Measurements from ENCODE around the gene SEC11C. TPM values are rescaled to one million over a fixed set of nuclear protein-coding genes. Genes with fewer than 3 reads are reported as not detected.

SEC11C gene
- polyA plus RNA-seq, 6 donors from 2014 or later = 112 to 205 (median 137) TPM

DNA sequence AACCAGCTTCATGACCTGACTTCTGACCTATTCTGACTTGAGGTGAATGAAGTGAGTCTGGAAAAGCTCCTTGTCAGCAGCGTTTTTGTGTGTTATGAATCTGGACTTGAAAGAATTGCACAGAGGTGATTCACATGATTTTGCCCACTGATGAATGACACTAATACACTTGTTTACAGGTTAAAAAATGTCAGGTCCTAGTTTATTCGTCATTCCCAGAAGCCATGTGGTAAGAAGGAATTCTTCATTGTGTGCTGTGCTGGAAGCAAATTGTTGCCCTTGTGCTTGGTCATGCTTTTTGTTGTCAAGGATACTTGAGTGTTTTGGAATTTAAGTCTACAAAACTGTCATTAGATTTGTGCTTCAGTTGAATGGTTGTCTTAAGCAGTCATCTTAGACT, 15.5 kb downstream of the SEC11C start:
- no peaks in the 10 kb centered on the region for H3K4me1 Mint-ChIP-seq
- DNase-seq (no peak), ATAC-seq (ENCODE audit: low read depth in 2 of 2) (no peak)
- H3K27me3 Mint-ChIP-seq = no peaks in the 10 kb centered on the region
- H3K36me3 Mint-ChIP-seq = peaks cover 24 to 40% of the 10 kb centered on the region in 2 donors
- peak overlapping the region in 1 of 6 donors; percentile 42 for H3K27ac Mint-ChIP-seq
- no peak overlapping the region for H3K4me3 Mint-ChIP-seq
- no peaks in the 10 kb centered on the region for H3K9me3 Mint-ChIP-seq

DNA sequence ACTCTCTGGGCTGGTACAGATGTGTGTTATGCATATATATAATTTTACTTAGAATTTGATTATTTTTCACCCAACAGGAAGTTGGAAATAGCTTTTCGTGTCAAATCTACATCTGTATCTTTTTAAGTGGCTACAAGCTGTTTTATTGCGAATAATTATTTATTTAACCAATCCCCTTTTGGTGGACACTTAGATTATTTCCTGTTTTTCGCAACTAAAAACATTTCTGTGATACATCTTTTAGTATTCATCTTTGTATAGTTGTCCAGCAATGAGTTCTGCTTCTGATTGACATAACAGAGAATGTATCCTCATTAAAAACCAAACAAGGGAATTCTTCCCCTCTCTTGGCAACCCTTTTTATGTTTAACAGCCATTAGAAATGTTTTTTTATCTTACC, 16.6 kb downstream of the SEC11C start:
- H3K27ac Mint-ChIP-seq = no peak overlapping the region
- no peak for DNase-seq
- no peaks in the 10 kb centered on the region for H3K27me3 Mint-ChIP-seq
- H3K4me3 Mint-ChIP-seq = no peak overlapping the region
- no peaks in the 10 kb centered on the region for H3K9me3 Mint-ChIP-seq
- H3K4me1 Mint-ChIP-seq = no peaks in the 10 kb centered on the region
- ATAC-seq (ENCODE audit: low read depth in 2 of 2) = no peak
- peaks cover 24 to 48% of the 10 kb centered on the region in 2 donors for H3K36me3 Mint-ChIP-seq

DNA sequence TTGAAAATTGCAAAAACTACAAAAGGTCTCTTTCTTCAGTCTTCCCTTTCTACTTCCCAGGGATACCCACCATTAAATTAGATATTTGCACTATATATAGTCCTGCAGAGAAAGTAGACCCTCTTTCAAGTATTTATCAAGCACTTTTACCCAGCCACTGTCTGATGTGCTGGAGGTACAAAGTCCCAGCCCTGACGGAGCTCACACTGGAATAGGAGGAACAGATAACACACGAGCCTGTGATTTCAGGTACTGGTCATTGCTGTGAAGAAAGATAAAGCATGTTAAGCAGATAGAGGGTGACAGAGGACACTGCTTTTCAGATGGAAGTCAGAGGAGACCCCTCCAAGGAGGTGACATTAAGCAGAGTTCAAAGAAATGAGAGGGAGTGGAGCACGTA, 19.6 kb downstream of the SEC11C start:
- ATAC-seq (ENCODE audit: low read depth in 2 of 2) = no peak
- Mint-ChIP-seq H3K9me3 (no peaks in the 10 kb centered on the region), H3K27me3 (no peaks in the 10 kb centered on the region), H3K4me1 (no peaks in the 10 kb centered on the region), H3K27ac (peak overlapping the region in 2 of 6 donors; percentile 1 to 34), H3K4me3 (no peak overlapping the region), H3K36me3 (peaks cover 14 to 35% of the 10 kb centered on the region in 2 donors)
- DNase-seq = no peak

DNA sequence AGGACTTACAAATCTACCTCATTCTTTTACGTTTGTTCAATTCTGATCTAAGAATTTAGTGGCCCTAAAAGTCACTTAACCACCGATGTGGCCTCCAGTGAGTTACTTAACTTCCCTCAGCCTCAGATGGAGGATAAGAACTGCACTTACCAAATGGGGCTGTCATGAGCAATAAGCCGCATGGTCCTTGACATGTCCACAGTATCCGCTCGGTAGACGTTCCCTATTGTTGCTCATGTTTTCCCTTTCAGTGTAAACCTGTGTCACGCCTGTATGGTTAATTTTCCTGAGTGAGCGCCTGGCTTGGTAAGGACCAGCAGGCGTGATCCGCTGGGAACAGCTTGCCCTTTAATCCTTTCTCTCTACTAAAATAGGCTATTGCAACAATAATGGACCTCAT, 20.3 kb downstream of the SEC11C start:
- Mint-ChIP-seq H3K4me3 (no peak overlapping the region), H3K4me1 (no peaks in the 10 kb centered on the region), H3K27ac (no peak overlapping the region), H3K9me3 (no peaks in the 10 kb centered on the region), H3K36me3 (peaks cover 14 to 35% of the 10 kb centered on the region in 2 donors), H3K27me3 (no peaks in the 10 kb centered on the region)
- ATAC-seq (ENCODE audit: low read depth in 2 of 2) (no peak), DNase-seq (no peak)

DNA sequence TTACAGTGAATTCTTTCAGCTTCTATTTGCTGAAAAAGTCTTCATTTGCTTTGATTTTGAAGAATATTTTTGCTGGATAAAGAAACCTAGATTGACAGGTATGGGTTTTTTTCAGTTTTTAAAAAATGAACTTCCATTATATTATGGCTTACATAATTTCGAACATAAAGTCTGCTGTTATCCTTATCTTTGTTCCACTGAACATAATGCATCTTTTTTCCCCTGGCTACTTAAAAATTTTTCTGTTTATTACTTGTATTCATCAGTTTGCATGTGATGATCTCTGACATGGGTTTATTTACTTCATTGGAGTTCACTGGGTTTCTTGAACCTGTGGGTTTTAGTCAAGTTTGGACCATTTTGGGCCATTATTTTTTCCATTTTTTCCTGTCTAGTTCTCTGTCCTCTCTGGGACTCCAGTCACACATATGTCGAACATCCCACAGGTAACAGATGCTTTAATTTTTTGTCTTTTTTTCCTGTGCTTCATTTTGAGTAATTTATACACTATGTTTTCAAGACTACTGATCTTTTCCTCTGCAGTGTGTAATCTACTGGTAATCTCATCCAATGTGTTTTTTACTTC, 33.1 kb downstream of the SEC11C start:
- Mint-ChIP-seq H3K4me3 (no peak overlapping the region), H3K27me3 (peaks cover 13 to 21% (median 16%) of the 10 kb centered on the region in 3 donors), H3K27ac (peak overlapping the region in 2 of 6 donors; percentile 3 to 66), H3K36me3 (peaks cover 16 to 36% of the 10 kb centered on the region in 2 donors), H3K9me3 (peaks cover 11 to 67% (median 33%) of the 10 kb centered on the region in 7 donors), H3K4me1 (no peaks in the 10 kb centered on the region)
- no peak for ATAC-seq (ENCODE audit: low read depth in 2 of 2)
- no peak for DNase-seq

DNA sequence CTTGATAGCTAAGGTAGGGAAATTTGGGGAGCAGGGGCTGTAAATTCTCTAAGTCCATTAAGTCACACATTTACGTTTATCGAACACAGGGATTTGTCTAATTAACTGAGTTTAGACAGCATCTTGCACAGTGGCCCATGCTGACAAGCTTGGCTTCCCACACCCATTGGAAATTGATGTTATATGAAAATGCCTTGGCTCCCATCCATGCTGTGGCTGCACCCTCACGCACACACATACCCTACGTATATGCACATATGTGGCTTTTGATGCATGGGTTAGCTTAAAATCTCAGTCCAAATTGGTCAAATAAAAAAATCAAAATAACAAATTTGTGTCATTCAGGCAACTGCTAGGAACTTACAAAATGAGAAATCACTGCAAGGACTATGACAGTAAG, 37.8 kb downstream of the SEC11C start:
- no peak overlapping the region for H3K4me3 Mint-ChIP-seq
- DNase-seq (no peak), ATAC-seq (ENCODE audit: low read depth in 2 of 2) (no peak)
- peaks cover 16 to 21% of the 10 kb centered on the region in 2 donors for H3K36me3 Mint-ChIP-seq
- no peak overlapping the region for H3K27ac Mint-ChIP-seq
- H3K9me3 Mint-ChIP-seq = peaks cover 6 to 30% (median 20%) of the 10 kb centered on the region in 7 donors
- H3K4me1 Mint-ChIP-seq = no peaks in the 10 kb centered on the region
- peaks cover 15 to 31% (median 25%) of the 10 kb centered on the region in 3 donors for H3K27me3 Mint-ChIP-seq

DNA sequence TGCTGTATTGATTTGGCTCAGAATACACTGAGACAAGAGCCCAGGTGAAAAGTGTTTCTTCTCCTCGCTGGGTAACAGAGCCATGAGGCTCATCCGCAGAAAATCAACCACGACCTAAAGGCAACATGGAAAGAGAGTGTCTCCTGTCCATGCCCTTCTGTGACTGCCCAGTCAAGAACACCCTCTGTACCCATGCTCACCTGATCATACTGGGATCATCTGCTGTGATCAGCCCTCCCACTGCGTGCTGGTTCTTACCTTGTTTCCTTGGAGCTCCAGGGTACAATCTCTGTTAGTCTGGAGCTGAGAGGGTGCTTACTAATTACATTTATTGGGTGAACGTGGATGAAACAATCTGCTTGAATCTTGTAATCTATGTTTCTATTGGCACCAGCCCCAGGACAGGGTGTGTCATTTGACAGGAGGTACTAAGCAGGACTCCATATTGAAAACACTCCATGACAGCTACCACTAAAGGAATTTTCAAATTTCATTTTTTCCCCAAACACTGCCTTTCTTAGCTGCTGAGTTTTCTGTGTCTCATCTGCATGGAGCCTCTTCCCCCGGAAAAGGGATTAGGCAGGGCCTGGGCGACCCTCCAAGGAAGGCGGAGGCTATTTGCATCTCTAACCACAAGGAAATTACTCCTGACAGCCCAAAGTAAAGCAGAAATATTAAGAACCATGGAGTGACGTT, 40.6 kb downstream of the SEC11C start:
- DNase-seq (no peak), ATAC-seq (ENCODE audit: low read depth in 2 of 2) (no peak)
- Mint-ChIP-seq H3K36me3 (no peaks in the 10 kb centered on the region), H3K27me3 (peaks cover 15 to 49% (median 44%) of the 10 kb centered on the region in 3 donors), H3K4me3 (no peak overlapping the region), H3K9me3 (peaks cover 0 to 5% (median 0%) of the 10 kb centered on the region in 7 donors), H3K27ac (no peak overlapping the region), H3K4me1 (no peaks in the 10 kb centered on the region)

DNA sequence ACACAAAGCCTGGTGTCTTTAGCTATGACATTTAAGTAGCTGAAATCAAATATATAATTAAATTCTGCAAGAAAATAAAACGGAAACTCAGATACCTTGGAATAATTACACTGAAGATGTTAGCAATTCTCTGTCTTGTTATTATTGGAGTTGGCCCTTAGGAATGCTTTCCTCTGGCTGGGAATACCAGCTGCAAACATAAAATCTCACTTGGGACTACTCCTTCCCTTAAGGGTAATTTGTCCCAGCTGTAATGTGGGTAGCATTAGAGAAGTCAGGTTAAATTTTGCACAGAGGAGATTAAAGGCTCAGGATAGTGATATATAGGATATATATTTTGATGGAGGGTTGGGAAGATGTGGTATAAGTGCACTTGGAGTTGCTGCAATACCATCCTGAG, 43.0 kb downstream of the SEC11C start:
- no peaks in the 10 kb centered on the region for H3K4me1 Mint-ChIP-seq
- ATAC-seq (ENCODE audit: low read depth in 2 of 2) (no peak), DNase-seq (no peak)
- H3K36me3 Mint-ChIP-seq = no peaks in the 10 kb centered on the region
- no peak overlapping the region for H3K4me3 Mint-ChIP-seq
- peaks cover 13 to 41% (median 41%) of the 10 kb centered on the region in 3 donors for H3K27me3 Mint-ChIP-seq
- peaks cover 0 to 2% (median 0%) of the 10 kb centered on the region in 7 donors for H3K9me3 Mint-ChIP-seq
- no peak overlapping the region for H3K27ac Mint-ChIP-seq

DNA sequence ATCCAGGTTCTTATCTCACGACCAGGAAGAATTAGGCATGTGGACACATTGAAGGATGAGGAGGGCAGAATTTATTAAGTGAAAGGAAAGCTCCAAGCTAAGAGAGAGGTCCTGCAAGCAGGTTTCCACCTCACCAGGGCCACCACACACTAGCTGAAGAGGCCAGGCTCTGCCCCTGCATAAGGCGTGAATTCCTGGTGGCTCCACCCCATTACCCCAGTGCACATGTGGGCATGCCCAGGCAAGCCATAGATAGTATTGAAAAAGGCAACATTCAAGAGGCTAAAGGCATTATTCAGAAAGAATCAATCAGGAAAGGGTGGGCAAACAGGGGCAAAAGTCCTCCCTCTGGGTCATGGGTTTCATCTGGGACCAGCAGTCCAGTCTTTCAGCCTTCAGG, 49.3 kb downstream of the SEC11C start:
- peaks cover 0 to 16% (median 10%) of the 10 kb centered on the region in 3 donors for H3K27me3 Mint-ChIP-seq
- H3K36me3 Mint-ChIP-seq = no peaks in the 10 kb centered on the region
- peaks cover 0 to 5% (median 0%) of the 10 kb centered on the region in 7 donors for H3K9me3 Mint-ChIP-seq
- H3K4me3 Mint-ChIP-seq = no peak overlapping the region
- ATAC-seq (ENCODE audit: low read depth in 2 of 2) (no peak), DNase-seq (no peak)
- no peaks in the 10 kb centered on the region for H3K4me1 Mint-ChIP-seq
- H3K27ac Mint-ChIP-seq = peak overlapping the region in 1 of 6 donors; percentile 57

DNA sequence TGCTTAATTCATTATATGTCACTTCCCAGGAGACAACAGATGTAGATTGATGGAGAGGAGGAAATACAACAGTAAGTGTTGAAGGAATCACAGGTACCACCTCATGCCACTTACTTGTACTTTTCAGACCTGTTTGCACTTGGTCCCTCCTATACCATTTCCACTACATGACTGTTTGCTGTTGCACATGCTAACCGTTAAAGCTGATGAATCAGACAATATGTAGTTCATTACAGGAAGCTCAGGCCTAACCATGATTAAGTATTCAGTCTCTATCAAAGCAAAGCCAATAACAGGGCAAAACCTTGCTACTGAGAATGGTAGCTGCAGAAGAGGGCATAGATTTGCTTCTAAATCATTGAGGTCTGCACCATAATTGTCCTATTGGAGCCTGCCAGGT, 50.1 kb downstream of the SEC11C start:
- no peak for DNase-seq
- Mint-ChIP-seq H3K9me3 (peaks cover 0 to 5% (median 0%) of the 10 kb centered on the region in 7 donors), H3K36me3 (no peaks in the 10 kb centered on the region), H3K27me3 (peaks cover under 1 to 14% (median 6%) of the 10 kb centered on the region in 3 donors), H3K4me1 (no peaks in the 10 kb centered on the region), H3K27ac (no peak overlapping the region), H3K4me3 (no peak overlapping the region)
- no peak for ATAC-seq (ENCODE audit: low read depth in 2 of 2)

DNA sequence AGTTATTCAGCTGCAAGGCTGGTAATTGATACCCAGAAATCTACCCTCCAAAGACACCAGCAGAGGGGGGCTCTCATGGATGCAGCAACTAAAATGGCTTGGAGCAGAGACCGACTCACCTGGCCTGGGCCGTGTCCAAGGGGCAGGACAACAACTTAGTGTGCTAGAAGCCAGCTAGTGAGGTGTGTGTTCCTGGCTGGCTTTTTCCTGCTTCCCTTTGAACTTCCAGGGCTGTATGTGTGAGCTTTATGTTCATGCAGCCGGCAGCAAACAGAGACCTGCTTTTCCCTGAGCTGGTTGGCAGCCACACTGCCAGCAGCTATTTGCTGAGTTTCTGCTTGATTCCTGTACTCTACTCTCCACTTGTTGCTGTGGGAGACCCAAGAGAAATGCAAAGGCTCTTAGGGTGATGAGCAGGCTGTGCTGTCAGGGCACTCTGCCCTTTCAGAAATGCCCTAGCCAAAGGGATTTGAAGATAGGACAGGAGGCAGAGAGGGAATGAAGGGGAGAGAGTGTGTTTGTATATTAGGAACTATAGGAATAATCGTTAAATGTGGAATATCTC, 56.6 kb downstream of the SEC11C start:
- Mint-ChIP-seq H3K27me3 (peaks cover 24 to 53% (median 25%) of the 10 kb centered on the region in 3 donors), H3K27ac (no peak overlapping the region), H3K9me3 (peaks cover 0 to 5% (median 0%) of the 10 kb centered on the region in 7 donors), H3K36me3 (no peaks in the 10 kb centered on the region), H3K4me1 (no peaks in the 10 kb centered on the region), H3K4me3 (peak overlapping the region in 1 of 8 donors; percentile 49)
- DNase-seq = no peak
- no peak for ATAC-seq (ENCODE audit: low read depth in 2 of 2)

DNA sequence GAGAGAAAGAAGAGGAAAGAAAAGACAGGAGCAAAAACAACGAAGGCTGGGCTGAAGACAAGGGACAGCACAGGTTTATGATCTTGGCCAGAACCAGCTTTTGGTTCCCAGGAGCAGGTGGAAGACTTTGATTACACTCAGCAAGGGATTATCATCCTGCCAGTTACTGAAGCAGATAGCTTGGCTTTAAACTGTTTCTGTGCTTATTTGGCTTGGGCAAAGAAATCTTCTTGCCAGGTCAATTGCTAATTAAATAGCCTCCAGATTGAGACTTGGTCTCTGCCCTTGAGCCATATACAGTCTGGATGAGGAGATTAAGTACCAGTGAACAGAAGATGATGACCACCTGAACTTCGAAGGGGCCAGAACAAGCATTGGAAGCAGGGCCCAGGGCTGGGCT, 58.0 kb downstream of the SEC11C start:
- no peaks in the 10 kb centered on the region for H3K36me3 Mint-ChIP-seq
- no peak overlapping the region for H3K4me3 Mint-ChIP-seq
- H3K4me1 Mint-ChIP-seq = no peaks in the 10 kb centered on the region
- peaks cover 27 to 47% (median 30%) of the 10 kb centered on the region in 3 donors for H3K27me3 Mint-ChIP-seq
- ATAC-seq (ENCODE audit: low read depth in 2 of 2) (no peak), DNase-seq (no peak)
- H3K9me3 Mint-ChIP-seq = no peaks in the 10 kb centered on the region
- no peak overlapping the region for H3K27ac Mint-ChIP-seq

DNA sequence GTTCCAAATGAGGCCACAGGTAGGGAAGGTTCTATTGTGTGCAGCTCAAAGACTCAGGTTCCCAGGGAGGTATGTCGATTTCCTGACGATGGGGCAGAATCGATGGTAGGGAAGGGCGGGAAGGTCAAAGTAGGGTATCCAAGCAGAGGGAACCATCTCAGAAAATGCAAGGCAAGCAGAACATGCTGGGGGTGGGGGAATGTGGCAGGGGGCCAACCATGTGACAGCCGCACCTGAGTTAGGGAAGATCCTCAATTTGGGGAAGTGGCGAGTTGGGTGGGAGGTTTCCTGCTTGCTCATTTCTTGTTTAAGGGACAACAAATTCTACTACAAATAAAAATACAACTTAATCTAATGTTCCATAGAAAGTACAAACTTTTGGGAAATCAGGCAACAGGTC, 58.5 kb downstream of the SEC11C start:
- Mint-ChIP-seq H3K36me3 (no peaks in the 10 kb centered on the region), H3K9me3 (peaks cover 0 to 1% (median 0%) of the 10 kb centered on the region in 7 donors), H3K27ac (no peak overlapping the region), H3K4me3 (no peak overlapping the region), H3K4me1 (no peaks in the 10 kb centered on the region), H3K27me3 (peaks cover 33 to 47% (median 33%) of the 10 kb centered on the region in 3 donors)
- DNase-seq (no peak), ATAC-seq (ENCODE audit: low read depth in 2 of 2) (no peak)

DNA sequence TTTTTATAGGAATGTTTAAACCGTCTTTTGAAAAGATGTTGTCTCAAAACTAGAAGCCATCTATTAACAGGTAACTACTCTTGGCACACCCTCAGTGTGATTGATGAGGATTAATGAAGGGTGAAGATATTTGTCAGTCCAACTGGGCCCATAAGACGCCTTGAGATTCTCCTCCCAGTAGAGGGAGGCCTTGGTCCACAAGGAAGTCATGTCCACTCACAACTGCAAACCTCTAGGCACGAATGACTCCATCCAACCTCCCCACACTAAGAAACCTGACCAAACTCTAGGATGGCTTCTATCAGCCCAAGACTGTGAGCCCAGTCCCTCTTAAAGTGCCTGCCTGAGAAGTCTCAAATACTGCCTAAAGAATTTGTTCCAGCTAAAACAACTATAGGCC, 61.1 kb downstream of the SEC11C start:
- Mint-ChIP-seq H3K9me3 (peaks cover 0 to 1% (median 0%) of the 10 kb centered on the region in 7 donors), H3K36me3 (no peaks in the 10 kb centered on the region), H3K27ac (no peak overlapping the region), H3K4me1 (no peaks in the 10 kb centered on the region), H3K4me3 (no peak overlapping the region), H3K27me3 (peaks cover 31 to 38% (median 36%) of the 10 kb centered on the region in 3 donors)
- DNase-seq (no peak), ATAC-seq (ENCODE audit: low read depth in 2 of 2) (no peak)
